ENCODE results near the gene NFATC2.

NFATC2 gene

GRCh38 chr20:51454250-51454865 is 88.2 kb downstream of the NFATC2 start:
- Histone ChIP-seq H3K4me1 (ENCODE audit: insufficient read depth, insufficient read length) (peaks cover 8% of the 10 kb centered on the region), H3K36me3 (ENCODE audit: insufficient read depth, insufficient read length, low read length) (peaks cover 12% of the 10 kb centered on the region), H3K4me3 (ENCODE audit: insufficient read length, low read depth) (no peak overlapping the region), H3K9me3 (ENCODE audit: insufficient read depth, low read length) (peaks cover 10% of the 10 kb centered on the region), H3K9ac (ENCODE audit: insufficient read length, low read depth) (no peak overlapping the region), H3K27me3 (ENCODE audit: insufficient read depth, insufficient read length) (no peaks in the 10 kb centered on the region)
- DNase-seq (ENCODE audit: low read depth, low spot score): no peak
- TF ChIP-seq YY1 (IDR thresholded peaks at IDR 0.05; ENCODE audit: insufficient read depth, insufficient read length) (no peak), SUZ12 (IDR thresholded peaks at IDR 0.05; ENCODE audit: extremely low read depth, insufficient read depth, insufficient read length) (no peak), ZNF274 (IDR thresholded peaks at IDR 0.05; ENCODE audit: low read depth, low read length) (no peak)

GRCh38 chr20:51452734-51453365 is 89.7 kb downstream of the NFATC2 start:
- no peaks in the 10 kb centered on the region for H3K27me3 ChIP-seq (ENCODE audit: insufficient read depth, insufficient read length)
- peaks cover 12% of the 10 kb centered on the region for H3K36me3 ChIP-seq (ENCODE audit: insufficient read depth, insufficient read length, low read length)
- no peak for TF ChIP-seq SUZ12 (IDR thresholded peaks at IDR 0.05; ENCODE audit: extremely low read depth, insufficient read depth, insufficient read length)
- no peak for TF ChIP-seq ZNF274 (IDR thresholded peaks at IDR 0.05; ENCODE audit: low read depth, low read length)
- TF ChIP-seq YY1 (IDR thresholded peaks at IDR 0.05; ENCODE audit: insufficient read depth, insufficient read length): no peak
- H3K4me1 ChIP-seq (ENCODE audit: insufficient read depth, insufficient read length): peaks cover 10% of the 10 kb centered on the region
- no peak overlapping the region for H3K9ac ChIP-seq (ENCODE audit: insufficient read length, low read depth)
- no peak for DNase-seq (ENCODE audit: low read depth, low spot score)
- peaks cover 10% of the 10 kb centered on the region for H3K9me3 ChIP-seq (ENCODE audit: insufficient read depth, low read length)
- H3K4me3 ChIP-seq (ENCODE audit: insufficient read length, low read depth): no peak overlapping the region

GRCh38 chr20:51452091-51452613 is 90.4 kb downstream of the NFATC2 start:
- H3K9me3 ChIP-seq (ENCODE audit: insufficient read depth, low read length): peaks cover 10% of the 10 kb centered on the region
- H3K27me3 ChIP-seq (ENCODE audit: insufficient read depth, insufficient read length): no peaks in the 10 kb centered on the region
- no peak overlapping the region for H3K4me3 ChIP-seq (ENCODE audit: insufficient read length, low read depth)
- H3K36me3 ChIP-seq (ENCODE audit: insufficient read depth, insufficient read length, low read length): peaks cover 12% of the 10 kb centered on the region
- H3K9ac ChIP-seq (ENCODE audit: insufficient read length, low read depth): no peak overlapping the region
- DNase-seq (ENCODE audit: low read depth, low spot score): no peak
- H3K4me1 ChIP-seq (ENCODE audit: insufficient read depth, insufficient read length): peaks cover 8% of the 10 kb centered on the region
- TF ChIP-seq YY1 (IDR thresholded peaks at IDR 0.05; ENCODE audit: insufficient read depth, insufficient read length) (no peak), ZNF274 (IDR thresholded peaks at IDR 0.05; ENCODE audit: low read depth, low read length) (no peak), SUZ12 (IDR thresholded peaks at IDR 0.05; ENCODE audit: extremely low read depth, insufficient read depth, insufficient read length) (no peak)

- DNase-seq (ENCODE audit: low read depth, low spot score): no peak
- peaks cover 10% of the 10 kb centered on the region for H3K9me3 ChIP-seq (ENCODE audit: insufficient read depth, low read length)
- no peaks in the 10 kb centered on the region for H3K27me3 ChIP-seq (ENCODE audit: insufficient read depth, insufficient read length)
- TF ChIP-seq YY1 (IDR thresholded peaks at IDR 0.05; ENCODE audit: insufficient read depth, insufficient read length): no peak
- TF ChIP-seq SUZ12 (IDR thresholded peaks at IDR 0.05; ENCODE audit: extremely low read depth, insufficient read depth, insufficient read length): no peak
- TF ChIP-seq ZNF274 (IDR thresholded peaks at IDR 0.05; ENCODE audit: low read depth, low read length): no peak
- no peak overlapping the region for H3K4me3 ChIP-seq (ENCODE audit: insufficient read length, low read depth)
- H3K36me3 ChIP-seq (ENCODE audit: insufficient read depth, insufficient read length, low read length): peaks cover 12% of the 10 kb centered on the region
- H3K9ac ChIP-seq (ENCODE audit: insufficient read length, low read depth): no peak overlapping the region
- peaks cover 5% of the 10 kb centered on the region for H3K4me1 ChIP-seq (ENCODE audit: insufficient read depth, insufficient read length)
Observed at GRCh38 chr20:51451484-51451883, 91.0 kb downstream of the NFATC2 start.

- Histone ChIP-seq H3K36me3 (ENCODE audit: insufficient read depth, insufficient read length, low read length) (peaks cover 12% of the 10 kb centered on the region), H3K9ac (ENCODE audit: insufficient read length, low read depth) (no peak overlapping the region), H3K4me1 (ENCODE audit: insufficient read depth, insufficient read length) (peaks cover 3% of the 10 kb centered on the region)
Observed at GRCh38 chr20:51450984-51451383, 91.5 kb downstream of the NFATC2 start.

GRCh38 chr20:51450221-51450712 is 92.3 kb downstream of the NFATC2 start:
- no peak overlapping the region for H3K9ac ChIP-seq (ENCODE audit: insufficient read length, low read depth)
- no peak overlapping the region for H3K4me3 ChIP-seq (ENCODE audit: insufficient read length, low read depth)
- DNase-seq (ENCODE audit: low read depth, low spot score): no peak
- peaks cover 8% of the 10 kb centered on the region for H3K4me1 ChIP-seq (ENCODE audit: insufficient read depth, insufficient read length)
- H3K27me3 ChIP-seq (ENCODE audit: insufficient read depth, insufficient read length): no peaks in the 10 kb centered on the region
- peaks cover 10% of the 10 kb centered on the region for H3K9me3 ChIP-seq (ENCODE audit: insufficient read depth, low read length)
- TF ChIP-seq YY1 (IDR thresholded peaks at IDR 0.05; ENCODE audit: insufficient read depth, insufficient read length): no peak
- TF ChIP-seq SUZ12 (IDR thresholded peaks at IDR 0.05; ENCODE audit: extremely low read depth, insufficient read depth, insufficient read length): no peak
- TF ChIP-seq ZNF274 (IDR thresholded peaks at IDR 0.05; ENCODE audit: low read depth, low read length): no peak
- H3K36me3 ChIP-seq (ENCODE audit: insufficient read depth, insufficient read length, low read length): peaks cover 12% of the 10 kb centered on the region

More at GRCh38 chr20:51450984-51451383, 91.5 kb downstream of the NFATC2 start:
- DNase-seq (ENCODE audit: low read depth, low spot score): no peak
- TF ChIP-seq ZNF274 (IDR thresholded peaks at IDR 0.05; ENCODE audit: low read depth, low read length) (no peak), YY1 (IDR thresholded peaks at IDR 0.05; ENCODE audit: insufficient read depth, insufficient read length) (no peak), SUZ12 (IDR thresholded peaks at IDR 0.05; ENCODE audit: extremely low read depth, insufficient read depth, insufficient read length) (no peak)
- peaks cover 10% of the 10 kb centered on the region for H3K9me3 ChIP-seq (ENCODE audit: insufficient read depth, low read length)
- H3K4me3 ChIP-seq (ENCODE audit: insufficient read length, low read depth): no peak overlapping the region
- no peaks in the 10 kb centered on the region for H3K27me3 ChIP-seq (ENCODE audit: insufficient read depth, insufficient read length)

Data from NT2/D1 (cell line).